SW480 (cell line): ENCODE results near the gene INTS2.
"Not testable (repeated sequence)": the region's sequence is repeated elsewhere in the genome, so short reads cannot be mapped to it uniquely, and the experiment has no call there.

Experiments used
- DNase-seq: peaks from one replicate; pipeline ENCODE4 v3.0.0-alpha.2; 2016; ENCODE audit warnings: low spot score

INTS2 gene

GRCh38 chr17:61819265-61819664 is 108.5 kb downstream of the INTS2 start:
- not testable (repeated sequence) for DNase-seq

GRCh38 chr17:61818225-61818624 is 109.6 kb downstream of the INTS2 start:
- DNase-seq: no peak

- no peak for DNase-seq
Observed at GRCh38 chr17:61817452-61817851, 110.3 kb downstream of the INTS2 start.

GRCh38 chr17:61816538-61816937 is 111.2 kb downstream of the INTS2 start:
- DNase-seq: no peak

GRCh38 chr17:61815863-61816503 is 111.8 kb downstream of the INTS2 start:
- no peak for DNase-seq
